D721Med (cell line): ENCODE measurements around the gene TRMT2A.

ENCODE experiments used
- DNase-seq: peaks from one replicate; pipeline ENCODE4 v3.0.0; 2011; ENCODE audit warnings: low spot score; ENCODE audit not compliant: insufficient read length
- FAIRE-seq: peaks from 2 replicates; lab custom pipeline; 2011; peaks lifted over from hg19 to GRCh38; lab: Jason Lieb, UNC
- CTCF ChIP-seq: IDR thresholded peaks from 2 replicates; pipeline ENCODE4 v1.5.1; 2012; ENCODE audit warnings: mild to moderate bottlenecking, control low read depth; ENCODE audit not compliant: insufficient read depth; ENCODE audit errors: missing control alignments

TRMT2A gene

GRCh38 chr22:20128902-20129746, 12.1 kb upstream of the TRMT2A start:
- FAIRE-seq: no peak
- DNase-seq: no peak
- peak; percentile 43 for TF ChIP-seq CTCF

- FAIRE-seq: no peak
- DNase-seq: no peak
- no peak for TF ChIP-seq CTCF
These were observed 11.5 kb upstream of the TRMT2A start for GRCh38 chr22:20128619-20128901.

- TF ChIP-seq CTCF: no peak
- DNase-seq (no peak), FAIRE-seq (no peak)
These were observed 11.0 kb upstream of the TRMT2A start for GRCh38 chr22:20127869-20128618.

GRCh38 chr22:20127318-20127868, 10.4 kb upstream of the TRMT2A start:
- DNase-seq (no peak), FAIRE-seq (no peak)
- no peak for TF ChIP-seq CTCF

- no peak for TF ChIP-seq CTCF
- no peak for DNase-seq
These were observed 9.4 kb upstream of the TRMT2A start for GRCh38 chr22:20126284-20127029.

GRCh38 chr22:20125201-20126174, 8.5 kb upstream of the TRMT2A start:
- no peak for DNase-seq
- FAIRE-seq: no peak
- no peak for TF ChIP-seq CTCF

More at GRCh38 chr22:20126284-20127029, 9.4 kb upstream of the TRMT2A start:
- FAIRE-seq: no peak
